Activated CD4-positive, alpha-beta memory T cell treated with anti-CD3 and anti-CD28 coated beads, Interleukin-2, amount 10 ng/mL, durations not matched to agents 7 days and 5 days (primary cell): Measurements from ENCODE around the gene IQCC. TPM values are rescaled to one million over a fixed set of nuclear protein-coding genes. Genes with fewer than 3 reads are reported as not detected.

Experiments used
- CTCF ChIA-PET: fragments of 350-600 bp; sonication (Branson Sonifier 250); formaldehyde crosslinking; loops from one replicate; lab custom pipeline; 2021; ENCODE audit warnings: antibody characterized with exemption, inconsistent platforms; lab: Charles Lee
- POLR2A ChIA-PET: fragments of 350-600 bp; sonication (Branson Sonifier 250); formaldehyde crosslinking; loops from one replicate; lab custom pipeline; 2021; ENCODE audit warnings: antibody characterized with exemption; lab: Charles Lee
- DNase-seq: peaks from one replicate; pipeline ENCODE4 v3.0.0-alpha.2; 2020
- H3K27ac Mint-ChIP-seq: one replicate; pipeline ENCODE4 v1.8.0; 2021; ENCODE audit warnings: mild to moderate bottlenecking, mixed read lengths
- H3K27me3 Mint-ChIP-seq: one replicate; pipeline ENCODE4 v1.8.0; 2021; ENCODE audit warnings: mixed read lengths
- H3K36me3 Mint-ChIP-seq: one replicate; pipeline ENCODE4 v1.8.0; 2021; ENCODE audit warnings: low read depth, mixed read lengths
- H3K4me1 Mint-ChIP-seq: one replicate; pipeline ENCODE4 v1.8.0; 2021; ENCODE audit warnings: mixed read lengths
- H3K4me3 Mint-ChIP-seq: one replicate; pipeline ENCODE4 v1.8.0; 2021; ENCODE audit warnings: mild to moderate bottlenecking, mixed read lengths
- H3K9me3 Mint-ChIP-seq: one replicate; pipeline ENCODE4 v1.8.0; 2021; ENCODE audit warnings: mixed read lengths
- total RNA-seq, 2 experiments: library from RNA; stranded (reverse); gene quantifications; one replicate each; pipeline ENCODE4 v1.2.3, GENCODE V29; 2021

IQCC gene
- total RNA-seq, 2 experiments from 2014 or later = 3.7 to 3.8 TPM

DNA sequence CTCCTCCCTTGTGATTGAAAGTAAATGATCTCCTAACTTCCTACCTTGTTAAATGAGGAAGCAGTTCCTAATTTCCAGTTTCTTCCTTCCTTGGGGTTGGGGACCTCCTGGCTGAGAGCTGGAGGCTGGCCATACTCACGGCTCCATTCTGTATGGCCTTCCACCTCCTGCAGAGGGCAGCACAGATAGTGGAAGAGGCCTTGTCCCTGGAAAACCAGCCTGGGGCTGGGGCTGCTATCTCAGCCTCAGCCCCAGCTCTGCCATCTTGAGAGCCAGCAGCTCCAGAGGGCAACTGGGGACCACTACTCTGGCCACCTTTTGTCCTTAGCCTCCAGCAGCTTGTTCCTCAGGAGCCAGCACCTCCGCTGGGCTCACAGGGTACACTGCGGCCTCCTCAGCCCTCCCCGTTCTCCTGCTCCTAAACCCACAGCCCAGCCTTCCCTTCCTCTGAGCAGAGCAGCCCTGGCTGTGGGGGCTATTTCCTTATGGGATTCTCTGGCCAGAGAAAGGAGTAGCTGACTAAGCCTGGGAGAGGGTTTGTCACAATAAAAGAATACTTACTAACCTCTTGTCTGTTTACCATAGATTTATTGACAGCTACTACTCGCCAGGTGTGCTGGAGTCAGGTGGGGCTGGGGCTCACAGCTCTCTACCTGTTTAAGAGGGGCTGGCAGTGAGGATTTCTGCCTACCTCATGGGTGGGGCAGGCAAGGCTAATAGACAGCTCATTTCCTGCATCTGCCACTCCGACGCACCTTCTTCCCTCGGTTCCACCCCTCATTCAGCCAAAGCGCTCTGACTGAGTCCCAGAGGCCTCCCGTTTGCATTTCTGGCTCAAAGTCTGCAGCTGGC is 10.4 kb downstream of the IQCC start:
- ChIA-PET POLR2A (interaction anchor here (0.8 to 3.1 kb wide), 17 partner anchors 10 to 156 kb away, joined by 3 to 38 read pairs (median 5); partner anchors contain the start of genes HDAC1, LCK and MARCKSL1), CTCF (interaction anchor here (0.7 to 3.1 kb wide), 55 partner anchors 8 to 299 kb away, joined by 3 to 57 read pairs (median 4); partner anchors contain the start of genes BSDC1, CCDC28B, FAM167B and HDAC1)
- peak; percentile 71 for DNase-seq
- peaks cover 25% of the 10 kb centered on the region for H3K36me3 Mint-ChIP-seq
- H3K9me3 Mint-ChIP-seq = no peaks in the 10 kb centered on the region
- no peak overlapping the region for H3K4me3 Mint-ChIP-seq
- peaks cover 24% of the 10 kb centered on the region for H3K4me1 Mint-ChIP-seq
- no peaks in the 10 kb centered on the region for H3K27me3 Mint-ChIP-seq
- peak overlapping the region; percentile 72 for H3K27ac Mint-ChIP-seq

GRCh38 chr1:32216566-32216965 is 11.1 kb downstream of the IQCC start:
- Mint-ChIP-seq H3K36me3 (peaks cover 25% of the 10 kb centered on the region), H3K27me3 (no peaks in the 10 kb centered on the region), H3K4me3 (no peak overlapping the region), H3K9me3 (no peaks in the 10 kb centered on the region), H3K27ac (peak overlapping the region; percentile 72), H3K4me1 (peaks cover 32% of the 10 kb centered on the region)
- ChIA-PET POLR2A (interaction anchor here (0.6 to 3.1 kb wide), 14 partner anchors 14 to 156 kb away, joined by 3 to 38 read pairs (median 5); partner anchors contain the start of genes HDAC1, LCK and MARCKSL1), CTCF (interaction anchor here (0.9 to 3.1 kb wide), 34 partner anchors 10 to 208 kb away, joined by 3 to 57 read pairs (median 8); partner anchors contain the start of genes BSDC1, CCDC28B, FAM167B and HDAC1)
- DNase-seq = no peak

- Mint-ChIP-seq H3K36me3 (peaks cover 27% of the 10 kb centered on the region), H3K9me3 (no peaks in the 10 kb centered on the region), H3K4me3 (no peak overlapping the region), H3K27me3 (no peaks in the 10 kb centered on the region), H3K4me1 (peaks cover 49% of the 10 kb centered on the region), H3K27ac (no peak overlapping the region)
- CTCF ChIA-PET = interaction anchor here (0.6 kb wide), 2 partner anchors 33 to 36 kb away, joined by 3 to 4 read pairs; no protein-coding TSS in a partner anchor
- no peak for DNase-seq
- POLR2A ChIA-PET = interaction anchor here (0.6 kb wide), 1 partner anchor 378 kb away, joined by 3 read pairs; no protein-coding TSS in a partner anchor
Observed at GRCh38 chr1:32219022-32219421, 13.6 kb downstream of the IQCC start.

GRCh38 chr1:32220746-32221580 is 15.5 kb downstream of the IQCC start:
- Mint-ChIP-seq H3K4me3 (peak overlapping the region; percentile 97), H3K9me3 (no peaks in the 10 kb centered on the region), H3K27me3 (no peaks in the 10 kb centered on the region), H3K27ac (peak overlapping the region; percentile 94), H3K4me1 (peaks cover 52% of the 10 kb centered on the region), H3K36me3 (peaks cover 28% of the 10 kb centered on the region)
- DNase-seq = no peak
- POLR2A ChIA-PET = interaction anchor here (1.0 to 3.5 kb wide), 6 partner anchors 10 to 101 kb away, joined by 3 to 14 read pairs (median 11); partner anchors contain the start of genes IQCC and LCK
- CTCF ChIA-PET = interaction anchor here (0.9 to 3.8 kb wide), 4 partner anchors 28 to 114 kb away, joined by 3 to 25 read pairs (median 4); partner anchors contain the start of genes HDAC1 and LCK

DNA sequence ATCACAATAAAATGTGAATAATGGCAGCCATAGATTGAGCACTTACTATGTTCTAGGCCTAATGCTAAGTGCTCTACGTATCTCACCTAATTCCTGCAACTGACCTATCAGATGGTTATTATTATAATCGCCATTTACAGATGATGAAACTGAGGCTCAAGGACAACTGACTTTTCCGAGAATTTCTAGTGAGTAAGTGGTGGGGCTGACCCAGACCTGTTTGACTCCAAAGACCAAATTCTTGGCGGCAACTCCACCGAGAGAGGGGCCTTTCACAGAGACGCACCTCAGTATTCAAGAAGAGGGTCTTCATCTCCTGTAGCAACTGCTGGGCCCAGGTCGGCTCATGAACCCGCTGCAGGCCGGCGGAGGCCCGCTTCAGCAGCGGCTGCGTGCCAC is 16.1 kb downstream of the IQCC start:
- Mint-ChIP-seq H3K4me1 (peaks cover 50% of the 10 kb centered on the region), H3K4me3 (peak overlapping the region; percentile 97), H3K27me3 (no peaks in the 10 kb centered on the region), H3K27ac (peak overlapping the region; percentile 94), H3K36me3 (peaks cover 30% of the 10 kb centered on the region), H3K9me3 (no peaks in the 10 kb centered on the region)
- DNase-seq = no peak
- ChIA-PET POLR2A (interaction anchor here (1.0 to 3.5 kb wide), 6 partner anchors 10 to 33 kb away, joined by 3 to 14 read pairs (median 11); partner anchors contain the start of genes IQCC and LCK), CTCF (interaction anchor here (0.9 to 3.8 kb wide), 3 partner anchors 28 to 114 kb away, joined by 4 to 25 read pairs (median 5); partner anchors contain the start of gene LCK)

DNA sequence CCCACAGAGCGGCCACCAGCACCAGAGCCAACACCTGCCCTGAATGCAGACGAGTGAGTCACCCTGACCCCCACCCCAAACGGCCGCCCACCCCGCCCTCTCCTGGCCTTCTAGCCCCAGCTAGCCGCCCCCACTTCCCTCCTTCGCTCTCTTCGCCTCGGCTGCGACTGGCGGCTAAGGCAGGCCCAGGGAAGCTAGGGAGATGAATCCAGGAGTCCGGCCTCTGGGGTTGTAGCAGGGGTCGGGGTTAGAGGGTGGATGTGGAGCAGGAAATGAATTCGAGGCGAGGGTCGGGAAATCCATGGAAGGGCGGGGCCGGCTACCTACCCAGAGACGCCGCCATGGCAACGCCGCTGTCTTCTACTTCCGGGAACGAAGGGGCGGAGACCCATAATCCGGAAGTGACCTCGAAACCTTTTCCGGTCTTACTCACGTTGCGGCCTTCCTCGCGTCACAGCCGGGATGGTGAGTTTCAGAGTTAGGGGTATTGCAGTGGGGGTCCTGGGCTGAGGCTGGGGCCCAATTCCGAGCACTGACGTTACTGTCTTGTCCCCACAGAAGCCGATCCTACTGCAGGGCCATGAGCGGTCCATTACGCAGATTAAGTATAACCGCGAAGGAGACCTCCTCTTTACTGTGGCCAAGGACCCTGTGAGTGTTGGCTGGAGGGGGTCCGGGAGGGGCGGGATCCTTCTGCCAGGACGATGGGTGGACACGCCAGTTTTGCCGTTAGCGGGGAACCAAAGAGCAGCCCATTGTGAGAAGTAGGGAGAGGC is 16.7 kb downstream of the IQCC start, which contains the start of the genes EIF3I and TMEM234:
TSS of gene EIF3I (plus strand) at position 428 of the 776 bp plus-strand sequence. CDS start at position 463, 35 bp downstream.
TSS of gene TMEM234 (minus strand) at position 374 of the 776 bp plus-strand sequence. CDS start at position 343, 31 bp downstream.
- H3K27me3 Mint-ChIP-seq = no peaks in the 10 kb centered on the region
- POLR2A ChIA-PET = interaction anchor here (0.8 to 3.5 kb wide), 12 partner anchors 17 to 126 kb away, joined by 3 to 14 read pairs (median 6); partner anchors contain the start of genes IQCC, LCK and TXLNA

DNA sequence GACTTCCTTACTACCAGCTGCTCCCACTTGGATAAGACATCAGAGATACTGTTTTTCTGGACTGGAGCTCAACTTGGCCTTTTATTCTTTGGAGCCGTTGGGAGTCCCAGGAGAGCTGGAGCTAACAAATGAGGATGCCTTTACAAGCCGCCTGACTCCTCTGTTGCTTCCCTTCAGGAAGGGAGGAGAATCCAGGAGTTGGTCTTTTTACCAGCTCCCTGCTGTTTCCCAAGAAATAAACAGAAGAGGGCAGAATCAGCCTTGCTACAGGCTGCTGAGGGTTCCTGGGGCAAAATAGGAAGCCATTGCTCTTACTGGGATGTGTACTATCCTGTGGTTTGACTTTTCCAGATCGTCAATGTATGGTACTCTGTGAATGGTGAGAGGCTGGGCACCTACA is 18.2 kb downstream of the IQCC start:
- Mint-ChIP-seq H3K9me3 (no peaks in the 10 kb centered on the region), H3K27me3 (no peaks in the 10 kb centered on the region), H3K36me3 (peaks cover 44% of the 10 kb centered on the region), H3K27ac (peak overlapping the region; percentile 94), H3K4me1 (peaks cover 52% of the 10 kb centered on the region), H3K4me3 (peak overlapping the region; percentile 97)
- CTCF ChIA-PET = interaction anchor here (0.9 to 3.8 kb wide), 3 partner anchors 8 to 26 kb away, joined by 3 to 25 read pairs (median 6); partner anchors contain the start of gene LCK
- POLR2A ChIA-PET = interaction anchor here (0.6 to 3.5 kb wide), 12 partner anchors 17 to 122 kb away, joined by 3 to 14 read pairs (median 6); partner anchors contain the start of genes FAM167B, IQCC and TXLNA
- DNase-seq = no peak

More for the DNA sequence above, 16.7 kb downstream of the IQCC start, which contains the start of the genes EIF3I and TMEM234:
- CTCF ChIA-PET = interaction anchor here (1.4 to 3.8 kb wide), 2 partner anchors 19 to 27 kb away, joined by 6 to 25 read pairs; partner anchors contain the start of gene LCK
- Mint-ChIP-seq H3K9me3 (no peaks in the 10 kb centered on the region), H3K36me3 (peaks cover 28% of the 10 kb centered on the region), H3K27ac (peak within 1 kb of the TSS; percentile 94), H3K4me1 (peaks cover 46% of the 10 kb centered on the region), H3K4me3 (peak within 1 kb of the TSS; percentile 97)
- peak; percentile 93 for DNase-seq

- ChIA-PET POLR2A (interaction anchor here (1.0 to 3.5 kb wide), 6 partner anchors 17 to 27 kb away, joined by 4 to 14 read pairs (median 8); partner anchors contain the start of genes FAM167B, IQCC and LCK), CTCF (interaction anchor here (0.7 to 3.8 kb wide), 2 partner anchors 25 to 100 kb away, joined by 3 to 25 read pairs; partner anchors contain the start of gene LCK)
- no peaks in the 10 kb centered on the region for H3K9me3 Mint-ChIP-seq
- H3K36me3 Mint-ChIP-seq = peaks cover 46% of the 10 kb centered on the region
- peak overlapping the region; percentile 20 for H3K4me3 Mint-ChIP-seq
- no peaks in the 10 kb centered on the region for H3K27me3 Mint-ChIP-seq
- peak overlapping the region; percentile 94 for H3K27ac Mint-ChIP-seq
- no peak for DNase-seq
- peaks cover 52% of the 10 kb centered on the region for H3K4me1 Mint-ChIP-seq
Observed at GRCh38 chr1:32224285-32224684, 18.8 kb downstream of the IQCC start.

GRCh38 chr1:32228771-32229170 is 23.3 kb downstream of the IQCC start:
- H3K9me3 Mint-ChIP-seq = no peaks in the 10 kb centered on the region
- ChIA-PET CTCF (interaction anchor here (1.3 to 2.2 kb wide), 4 partner anchors 9 to 144 kb away, joined by 3 to 13 read pairs (median 6); no protein-coding TSS in a partner anchor), POLR2A (interaction anchor here (0.6 to 3.1 kb wide), 5 partner anchors 11 to 48 kb away, joined by 3 to 18 read pairs (median 4); partner anchors contain the start of gene LCK)
- no peak for DNase-seq
- peaks cover 50% of the 10 kb centered on the region for H3K36me3 Mint-ChIP-seq
- H3K4me3 Mint-ChIP-seq = no peak overlapping the region
- H3K27me3 Mint-ChIP-seq = no peaks in the 10 kb centered on the region
- H3K27ac Mint-ChIP-seq = no peak overlapping the region
- peaks cover 21% of the 10 kb centered on the region for H3K4me1 Mint-ChIP-seq

DNA sequence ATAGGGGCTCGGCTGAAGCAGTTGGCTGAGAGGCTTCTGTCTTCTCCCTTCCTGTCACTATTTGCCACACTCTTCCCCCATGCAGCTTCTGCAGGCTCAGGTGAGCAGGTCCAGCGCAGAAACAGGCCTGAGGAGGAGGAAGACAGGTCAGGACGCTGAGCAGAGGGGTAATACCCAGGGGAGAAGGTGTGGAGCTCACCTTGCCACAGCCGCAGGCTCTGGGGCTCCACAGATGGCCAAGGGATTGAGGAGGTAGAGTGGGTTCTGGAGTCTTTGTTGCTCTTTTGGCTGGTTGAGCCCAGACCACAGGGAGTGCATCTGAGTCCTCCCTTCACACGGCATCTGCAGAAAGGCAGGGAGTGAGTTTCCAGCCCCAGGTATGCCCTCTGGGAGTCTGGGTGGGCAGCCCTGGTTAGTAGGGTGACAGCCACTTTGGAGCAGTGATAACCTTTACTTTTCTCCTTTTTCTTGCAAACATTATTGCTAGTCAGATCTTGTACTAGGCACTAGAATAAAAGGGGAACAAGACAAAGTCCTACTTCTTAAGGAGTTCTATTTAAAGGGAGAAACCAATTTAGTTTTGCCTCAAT is 26.5 kb downstream of the IQCC start:
- Mint-ChIP-seq H3K27ac (no peak overlapping the region), H3K4me1 (peaks cover 7% of the 10 kb centered on the region), H3K4me3 (no peak overlapping the region), H3K27me3 (no peaks in the 10 kb centered on the region), H3K36me3 (peaks cover 32% of the 10 kb centered on the region), H3K9me3 (no peaks in the 10 kb centered on the region)
- ChIA-PET CTCF (interaction anchor here (1.8 kb wide), 1 partner anchor 16 kb away, joined by 6 read pairs; the partner anchor contains the start of gene FAM167B), POLR2A (interaction anchor here (1.1 to 1.6 kb wide), 3 partner anchors 8 to 18 kb away, joined by 3 to 4 read pairs (median 4); no protein-coding TSS in a partner anchor)
- DNase-seq = no peak
